H1 (cell line): ENCODE results near the gene FSD1L. TPM values are rescaled to one million over a fixed set of nuclear protein-coding genes. Genes with fewer than 3 reads are reported as not detected.
A peak's percentile ranks its signal among the peaks of the same experiment; 100 is the strongest.

Experiments
- ASH2L ChIP-seq: fragments of 200-600, 300-600 bp; sonication (generic); IDR thresholded peaks from one replicate; pipeline ENCODE4 v1.7.1; 2017; ENCODE audit warnings: low read length
- BACH1 ChIP-seq: IDR thresholded peaks from 2 replicates; pipeline ENCODE4 v1.6.1; 2012; ENCODE audit warnings: low read length, improper control_type of control experiment
- CBX8 ChIP-seq: fragments of 300-800, 300-1000 bp; sonication (generic); IDR thresholded peaks from 2 replicates; pipeline ENCODE4 v1.7.1; 2016; ENCODE audit warnings: low read depth, low read length, borderline replicate concordance
- CTBP2 ChIP-seq: IDR thresholded peaks from 2 replicates; pipeline ENCODE4 v1.7.0; 2011; ENCODE audit warnings: borderline replicate concordance, mild to moderate bottlenecking, moderate library complexity, mixed read lengths, low read length; ENCODE audit not compliant: insufficient read depth, insufficient read length
- EGR1 ChIP-seq: IDR thresholded peaks from 2 replicates; pipeline ENCODE4 v1.6.1; 2011; ENCODE audit warnings: low read depth, low read length, borderline replicate concordance
- GTF2F1 ChIP-seq: IDR thresholded peaks from 2 replicates; pipeline ENCODE4 v1.6.1; 2012; ENCODE audit warnings: low read depth, low read length, improper control_type of control experiment, borderline replicate concordance
- HDAC6 ChIP-seq: IDR thresholded peaks from one replicate; pipeline ENCODE4 v1.7.1; 2012; ENCODE audit warnings: low read depth, mild to moderate bottlenecking, inconsistent platforms, low read length, moderate library complexity
- KDM5A ChIP-seq: fragments of 200-600 bp; IDR thresholded peaks from 2 replicates; pipeline ENCODE4 v1.7.1; 2012; ENCODE audit warnings: mild to moderate bottlenecking, low read length, inconsistent platforms, mixed read lengths
- NRF1 ChIP-seq: IDR thresholded peaks from 2 replicates; pipeline ENCODE4 v1.6.1; 2011; ENCODE audit warnings: mild to moderate bottlenecking, low read depth, low read length, improper control_type of control experiment
- POLR2AphosphoS5 ChIP-seq: IDR thresholded peaks from 2 replicates; pipeline ENCODE4 v1.6.1; 2011; ENCODE audit warnings: low read depth, low read length
- POU5F1 ChIP-seq: IDR thresholded peaks from 2 replicates; pipeline ENCODE4 v1.6.1; 2011; ENCODE audit warnings: low read depth, mild to moderate bottlenecking, low read length, moderate library complexity
- RAD21 ChIP-seq, 2 experiments: IDR thresholded peaks in 1 of 2; conservative IDR thresholded peaks in 1 of 2; 2 replicates each; pipeline ENCODE4 v1.6.1; 2011; ENCODE audit warnings: low read depth in 2 of 2, low read length in 2 of 2, improper control_type of control experiment in 1 of 2, inconsistent platforms in 1 of 2, mild to moderate bottlenecking in 1 of 2, moderate library complexity in 1 of 2
- RNF2 ChIP-seq: fragments of 200-900, 300-1000 bp; sonication (generic); IDR thresholded peaks from 2 replicates; pipeline ENCODE4 v1.7.1; 2016; ENCODE audit warnings: borderline replicate concordance, low read depth, mild to moderate bottlenecking, antibody characterized with exemption, low read length; ENCODE audit not compliant: poor library complexity, severe bottlenecking; ENCODE audit errors: missing control alignments
- SAP30 ChIP-seq: fragments of 300-600 bp; sonication (generic); IDR thresholded peaks from 2 replicates; pipeline ENCODE4 v1.7.1; 2012; ENCODE audit warnings: low read length, moderate library complexity, mild to moderate bottlenecking, inconsistent platforms; ENCODE audit not compliant: insufficient read depth, insufficient replicate concordance
- SIRT6 ChIP-seq: IDR thresholded peaks from one replicate; pipeline ENCODE4 v1.7.1; 2012; ENCODE audit warnings: low read length, inconsistent platforms
- ZNF274 ChIP-seq: IDR thresholded peaks from 2 replicates; pipeline ENCODE4 v1.7.0; 2012; ENCODE audit warnings: low read length, borderline replicate concordance; ENCODE audit errors: extremely low read depth
- polyA plus RNA-seq, 7 experiments: library from polyadenylated mRNA; depleted of rRNA in 3 of 7; stranded (reverse) in 5 of 7; unstranded in 2 of 7; fragments of >200 nt in 5 of 7; fragments of 200-250 nt in 2 of 7; gene quantifications; 1 replicate in 5 of 7; 2 replicates in 1 of 7; 4 replicates in 1 of 7; pipeline versions ENCODE4 v1.2.1 to v1.2.3, GENCODE V29; 2011 to 2013; ENCODE audit warnings: missing spikeins in 2 of 7, mixed read lengths in 2 of 7
- total RNA-seq: library from RNA; stranded (reverse); fragmentation: NEBNext Ultra II Directional; extraction: Animal tissue kit (Norgen Biotek cat#: 25700); gene quantifications from 2 replicates; pipeline ENCODE4 v1.2.1, GENCODE V29; 2021
- TF ChIP-seq, protein P1 (sequence below), 3 experiments: IDR thresholded peaks; 1 replicate in 2 of 3; 2 replicates in 1 of 3; pipeline versions ENCODE4 v1.5.1 to v1.6.1; 2011; ENCODE audit warnings: low read length in 3 of 3, mild to moderate bottlenecking in 3 of 3, inconsistent platforms in 2 of 3, low read depth in 1 of 3, moderate library complexity in 1 of 3; ENCODE audit not compliant: insufficient read depth in 1 of 3; ENCODE audit errors: control extremely low read depth in 1 of 3
- TF ChIP-seq, protein P2 (sequence below): IDR thresholded peaks from 2 replicates; pipeline ENCODE4 v1.6.1; 2012; ENCODE audit warnings: inconsistent platforms

FSD1L gene
- total and polyA plus RNA-seq, 2 of the 8 experiments (the other 6 are each of a cell fraction or from before 2014, with no cell fraction given), result 0.91 to 4.8 TPM

DNA sequence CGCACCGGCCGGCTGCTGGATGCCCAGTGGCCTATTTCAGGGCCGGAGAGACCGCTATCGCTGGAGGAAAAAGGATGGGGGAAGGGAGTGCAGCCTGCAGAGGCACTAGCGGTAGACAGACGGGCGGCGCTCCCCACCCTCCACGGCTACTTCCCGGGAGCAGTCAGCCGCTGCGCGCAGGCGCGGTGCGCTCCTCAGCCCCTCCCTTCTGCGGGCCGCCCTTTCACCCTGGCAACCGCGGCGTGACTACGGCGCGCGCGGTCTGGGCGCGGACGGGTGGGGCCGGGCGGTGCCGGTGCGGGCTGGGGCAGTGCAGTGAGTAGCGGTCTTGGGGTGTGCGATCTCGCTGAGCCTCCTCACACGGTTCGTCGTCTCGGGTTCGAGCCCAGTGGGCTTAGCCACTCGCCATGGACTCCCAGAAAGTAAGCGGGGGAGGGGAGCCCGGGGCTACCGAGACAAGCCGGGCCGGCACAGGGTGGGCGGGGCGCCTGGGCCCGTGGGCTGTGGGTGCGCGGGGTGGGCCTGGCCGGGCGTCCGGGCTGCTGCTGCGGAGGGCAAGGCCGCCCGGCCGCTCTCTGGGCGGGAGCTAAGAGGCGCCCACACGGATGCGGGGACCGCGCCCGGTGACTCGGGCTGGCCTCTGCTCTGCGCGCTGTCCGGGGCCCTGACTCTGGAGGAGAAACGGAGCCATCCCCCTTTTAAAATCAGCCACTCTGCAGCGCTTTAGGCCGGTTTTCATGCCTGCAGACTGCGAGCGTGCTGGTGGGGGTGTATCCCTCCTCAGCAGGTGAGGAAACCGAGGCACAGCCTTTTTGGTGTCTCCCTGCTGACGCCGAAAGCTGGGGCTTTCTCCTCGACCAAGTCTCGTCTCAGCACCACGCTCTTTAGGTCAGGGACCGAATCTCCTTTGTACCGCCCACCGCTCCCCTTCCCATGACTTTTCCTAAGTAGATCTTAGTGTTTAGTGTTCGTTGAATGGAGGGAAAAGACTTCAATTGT is at the start of gene FSD1L (continued):
- TF ChIP-seq, protein P1, sequence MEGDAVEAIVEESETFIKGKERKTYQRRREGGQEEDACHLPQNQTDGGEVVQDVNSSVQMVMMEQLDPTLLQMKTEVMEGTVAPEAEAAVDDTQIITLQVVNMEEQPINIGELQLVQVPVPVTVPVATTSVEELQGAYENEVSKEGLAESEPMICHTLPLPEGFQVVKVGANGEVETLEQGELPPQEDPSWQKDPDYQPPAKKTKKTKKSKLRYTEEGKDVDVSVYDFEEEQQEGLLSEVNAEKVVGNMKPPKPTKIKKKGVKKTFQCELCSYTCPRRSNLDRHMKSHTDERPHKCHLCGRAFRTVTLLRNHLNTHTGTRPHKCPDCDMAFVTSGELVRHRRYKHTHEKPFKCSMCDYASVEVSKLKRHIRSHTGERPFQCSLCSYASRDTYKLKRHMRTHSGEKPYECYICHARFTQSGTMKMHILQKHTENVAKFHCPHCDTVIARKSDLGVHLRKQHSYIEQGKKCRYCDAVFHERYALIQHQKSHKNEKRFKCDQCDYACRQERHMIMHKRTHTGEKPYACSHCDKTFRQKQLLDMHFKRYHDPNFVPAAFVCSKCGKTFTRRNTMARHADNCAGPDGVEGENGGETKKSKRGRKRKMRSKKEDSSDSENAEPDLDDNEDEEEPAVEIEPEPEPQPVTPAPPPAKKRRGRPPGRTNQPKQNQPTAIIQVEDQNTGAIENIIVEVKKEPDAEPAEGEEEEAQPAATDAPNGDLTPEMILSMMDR (IDR thresholded peaks at IDR 0.05; ENCODE audit: control extremely low read depth in 1 of 3, insufficient read depth in 1 of 3, low read depth in 1 of 3, low read length in 3 of 3), result peak in 2 of 3 experiments; percentile 43 to 46; a peak in 3 of 4 replicates
- TF ChIP-seq BACH1 (peak; percentile 74), RNF2 (no peak), POU5F1 (no peak), RAD21 (IDR thresholded peaks at IDR 0.05 in 1 of 2, conservative IDR thresholded peaks at IDR 0.05 in 1 of 2; ENCODE audit: low read depth in 2 of 2, low read length in 2 of 2) (peak; percentile 33 to 42; a peak in 3 of 4 replicates), HDAC6 (no peak), SAP30 (peak; percentile 40), POLR2AphosphoS5 (peak; percentile 46; the same call in 1 of the 2 replicates), NRF1 (peak; percentile 74), ZNF274 (no peak), KDM5A (no peak), CTBP2 (no peak), EGR1 (no peak), GTF2F1 (no peak), ASH2L (peak; percentile 86), CBX8 (no peak), SIRT6 (no peak)
- TF ChIP-seq, protein P2, sequence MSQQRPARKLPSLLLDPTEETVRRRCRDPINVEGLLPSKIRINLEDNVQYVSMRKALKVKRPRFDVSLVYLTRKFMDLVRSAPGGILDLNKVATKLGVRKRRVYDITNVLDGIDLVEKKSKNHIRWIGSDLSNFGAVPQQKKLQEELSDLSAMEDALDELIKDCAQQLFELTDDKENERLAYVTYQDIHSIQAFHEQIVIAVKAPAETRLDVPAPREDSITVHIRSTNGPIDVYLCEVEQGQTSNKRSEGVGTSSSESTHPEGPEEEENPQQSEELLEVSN, result peak; percentile 47; the same call in 1 of the 2 replicates
